Testis (tissue), 3 donors: ENCODE results near the gene STK17A. TPM values are rescaled to one million over a fixed set of nuclear protein-coding genes. Genes with fewer than 3 reads are reported as not detected.
"Not testable (repeated sequence)": the region's sequence is repeated elsewhere in the genome, so short reads cannot be mapped to it uniquely, and the experiment has no call there.

Experiments
- DNase-seq: peaks from one replicate; pipeline ENCODE4 v3.0.0-alpha.2; 2019
- H3K27ac ChIP-seq, 2 donors: fragments of 200-600 bp; sonication (generic); one replicate each; pipeline ENCODE4 v1.5.1; 2019
- H3K27me3 ChIP-seq: fragments of 200-600 bp; sonication (generic); one replicate; pipeline ENCODE4 v1.5.1; 2019
- H3K36me3 ChIP-seq: fragments of 200-600 bp; sonication (generic); one replicate; pipeline ENCODE4 v1.5.1; 2017; ENCODE audit warnings: low read depth; ENCODE audit errors: missing control alignments
- H3K4me1 ChIP-seq: fragments of 200-600 bp; sonication (generic); one replicate; pipeline ENCODE4 v1.5.1; 2019
- H3K4me3 ChIP-seq, 2 donors: fragments of 200-600 bp; sonication (generic); one replicate each; pipeline ENCODE4 v1.5.1; 2017 to 2019
- H3K9me3 ChIP-seq: fragments of 200-600 bp; sonication (generic); one replicate; pipeline ENCODE4 v1.5.1; 2017
- POLR2A ChIP-seq: fragments of 450-650 bp; IDR thresholded peaks from one replicate; pipeline ENCODE4 v1.6.1; 2017; ENCODE audit warnings: antibody characterized with exemption, mild to moderate bottlenecking, moderate library complexity
- WGBS, 2 donors: methylation state at CpG; one replicate each; pipeline ENCODE4 v1.1.5; 2018; 5-methylcytosine and 5-hydroxymethylcytosine counted together
- intact Hi-C: fragments of 100-400 bp; cut with DNase I; formaldehyde crosslinking; loops from one replicate; pipeline ENCODE4 v1.15.1; 2023; ENCODE audit warnings: low total_unique reads
- polyA plus RNA-seq: library from polyadenylated mRNA; stranded (reverse); fragments of 350-450 nt; fragmentation: Illumina TruSeq; extraction: RNeasy Lipid Tissue Mini Kit (QIAGEN cat#74804); gene quantifications from one replicate; pipeline ENCODE4 v1.2.3, GENCODE V29; 2014; ENCODE audit warnings: low read depth, low replicate concordance; ENCODE audit not compliant: insufficient read depth
- total RNA-seq, 2 donors: library from RNA; depleted of rRNA; stranded (reverse); fragments of >200 nt; gene quantifications; one replicate each; pipeline ENCODE4 v1.2.3, GENCODE V29; 2016
- TF ChIP-seq, protein P1 (sequence below), 3 experiments: fragments of 450-650 bp in 2 of 3; fragments of 200-600 bp in 1 of 3; sonication (generic) in 1 of 3; IDR thresholded peaks; one replicate each; pipeline ENCODE4 v1.5.1; 2016 to 2019; ENCODE audit warnings: antibody characterized with exemption in 3 of 3, mild to moderate bottlenecking in 2 of 3, moderate library complexity in 1 of 3

The STK17A gene
- total and polyA plus RNA-seq, 3 donors from 2014 or later, result 14.8 to 43.2 (median 18.8) TPM

DNA sequence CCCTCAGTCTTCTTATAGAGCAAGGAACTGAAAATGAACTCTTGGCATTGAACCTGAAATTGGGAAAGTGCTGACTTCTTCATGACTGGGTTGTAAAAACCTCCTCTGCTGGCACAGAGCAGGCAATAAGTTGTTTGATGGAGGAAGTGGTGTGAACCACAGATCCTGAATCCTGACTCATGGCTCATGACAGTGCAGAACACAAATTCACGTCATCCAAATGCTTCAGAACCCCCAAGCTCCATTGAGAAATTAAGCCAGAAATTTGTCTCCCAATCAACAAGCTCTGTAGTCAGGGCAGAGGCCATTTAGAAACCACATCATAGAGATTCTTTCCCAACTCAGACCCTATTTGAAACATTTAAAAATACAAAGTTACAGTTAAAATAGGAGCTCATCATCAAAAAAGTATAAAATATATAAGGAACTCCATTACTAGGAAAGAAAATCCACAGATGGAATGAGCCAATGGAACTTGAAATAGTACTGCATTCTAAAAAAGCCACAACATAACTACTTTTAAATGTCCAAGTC, 10.3 kb upstream of the STK17A start:
- Histone ChIP-seq H3K4me1 (no peaks in the 10 kb centered on the region), H3K27ac (no peak overlapping the region), H3K27me3 (no peaks in the 10 kb centered on the region), H3K36me3 (no peaks in the 10 kb centered on the region), H3K4me3 (no peak overlapping the region), H3K9me3 (no peaks in the 10 kb centered on the region)
- 53 to 71% methylated on average over 1 of the region's 1 CpG for WGBS, 2 donors
- TF ChIP-seq, protein P1, sequence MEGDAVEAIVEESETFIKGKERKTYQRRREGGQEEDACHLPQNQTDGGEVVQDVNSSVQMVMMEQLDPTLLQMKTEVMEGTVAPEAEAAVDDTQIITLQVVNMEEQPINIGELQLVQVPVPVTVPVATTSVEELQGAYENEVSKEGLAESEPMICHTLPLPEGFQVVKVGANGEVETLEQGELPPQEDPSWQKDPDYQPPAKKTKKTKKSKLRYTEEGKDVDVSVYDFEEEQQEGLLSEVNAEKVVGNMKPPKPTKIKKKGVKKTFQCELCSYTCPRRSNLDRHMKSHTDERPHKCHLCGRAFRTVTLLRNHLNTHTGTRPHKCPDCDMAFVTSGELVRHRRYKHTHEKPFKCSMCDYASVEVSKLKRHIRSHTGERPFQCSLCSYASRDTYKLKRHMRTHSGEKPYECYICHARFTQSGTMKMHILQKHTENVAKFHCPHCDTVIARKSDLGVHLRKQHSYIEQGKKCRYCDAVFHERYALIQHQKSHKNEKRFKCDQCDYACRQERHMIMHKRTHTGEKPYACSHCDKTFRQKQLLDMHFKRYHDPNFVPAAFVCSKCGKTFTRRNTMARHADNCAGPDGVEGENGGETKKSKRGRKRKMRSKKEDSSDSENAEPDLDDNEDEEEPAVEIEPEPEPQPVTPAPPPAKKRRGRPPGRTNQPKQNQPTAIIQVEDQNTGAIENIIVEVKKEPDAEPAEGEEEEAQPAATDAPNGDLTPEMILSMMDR (IDR thresholded peaks at IDR 0.05), result no peak
- no peak for TF ChIP-seq POLR2A
- peak; percentile 19 for DNase-seq
- intact Hi-C loops, result no loop called here

DNA sequence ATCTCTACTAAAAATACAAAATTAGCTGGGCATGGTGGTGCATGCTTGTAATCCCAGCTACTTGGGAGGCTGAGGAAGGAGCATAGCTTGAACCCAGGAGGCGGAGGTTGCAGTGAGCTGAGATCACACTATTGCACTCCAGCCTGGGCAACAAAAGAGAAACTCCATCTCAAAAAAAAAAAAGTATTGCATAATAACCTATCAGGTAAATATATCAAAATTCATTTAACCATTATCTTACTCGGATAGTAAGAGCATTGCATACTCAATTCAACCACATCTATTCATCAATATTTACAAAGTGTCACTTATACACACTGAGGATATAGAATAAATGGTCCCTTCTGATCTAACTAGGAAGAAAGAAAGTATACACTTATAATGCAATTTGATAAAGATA, 9.1 kb upstream of the STK17A start:
- H3K4me3 ChIP-seq, H3K36me3 ChIP-seq, intact Hi-C loops, H3K4me1 ChIP-seq, DNase-seq, H3K27ac ChIP-seq, H3K9me3 ChIP-seq, H3K27me3 ChIP-seq: not testable (repeated sequence)
- 95% methylated on average over 2 of the region's 2 CpGs for WGBS, 2 donors

DNA sequence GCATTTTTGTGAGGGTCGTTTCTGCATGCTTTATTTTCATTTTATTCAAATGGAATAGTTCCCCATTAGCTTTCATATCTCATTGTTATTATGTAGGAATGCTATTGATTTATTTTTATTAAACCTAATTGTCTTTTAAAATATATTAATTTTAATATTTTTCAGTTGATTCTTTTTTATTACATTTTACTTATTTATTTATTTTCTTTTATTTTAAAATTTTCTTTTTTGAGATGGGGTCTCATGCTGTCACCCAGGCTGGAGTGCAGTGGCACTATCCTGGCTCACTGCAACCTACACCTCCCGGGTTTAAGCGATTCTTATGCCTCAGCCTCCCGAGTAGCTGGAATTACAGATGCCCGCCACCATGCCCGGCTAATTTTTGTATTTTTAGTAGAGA, 7.4 kb upstream of the STK17A start:
- no peaks in the 10 kb centered on the region for H3K27me3 ChIP-seq
- TF ChIP-seq POLR2A, result no peak
- TF ChIP-seq, protein P1 (IDR thresholded peaks at IDR 0.05), result no peak
- H3K36me3 ChIP-seq, result no peaks in the 10 kb centered on the region
- no peak overlapping the region for H3K27ac ChIP-seq
- no peak for DNase-seq
- 93 to 95% methylated on average over 6 of the region's 6 CpGs for WGBS, 2 donors
- no peaks in the 10 kb centered on the region for H3K9me3 ChIP-seq
- H3K4me3 ChIP-seq, result no peak overlapping the region
- no peaks in the 10 kb centered on the region for H3K4me1 ChIP-seq
- intact Hi-C loops, result no loop called here

DNA sequence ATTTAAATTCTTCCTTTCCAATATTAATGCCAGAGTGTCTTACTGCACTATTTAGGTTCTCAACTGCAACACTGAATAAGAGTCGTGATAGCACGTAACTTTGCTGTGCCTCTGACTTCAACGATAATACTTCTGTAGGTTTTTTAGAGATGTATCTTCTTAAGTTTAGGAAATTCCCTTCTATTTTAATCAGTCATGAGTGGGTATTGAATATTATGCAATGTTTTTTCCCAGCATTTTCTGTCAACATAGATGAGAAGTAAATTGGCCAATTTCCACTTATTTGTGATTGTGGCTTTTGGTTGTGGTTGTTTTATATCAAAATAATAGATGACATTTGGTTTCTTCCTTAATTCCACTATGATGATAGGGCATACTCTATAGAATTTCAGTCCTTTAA, 6.7 kb upstream of the STK17A start:
- H3K27ac ChIP-seq, result no peak overlapping the region
- DNase-seq, result no peak
- H3K27me3 ChIP-seq, result no peaks in the 10 kb centered on the region
- no peaks in the 10 kb centered on the region for H3K36me3 ChIP-seq
- TF ChIP-seq, protein P1 (IDR thresholded peaks at IDR 0.05), result no peak
- no peak for TF ChIP-seq POLR2A
- H3K9me3 ChIP-seq, result no peaks in the 10 kb centered on the region
- WGBS, 2 donors, result 91% methylated on average over 3 of the region's 3 CpGs
- intact Hi-C loops, result no loop called here
- no peak overlapping the region for H3K4me3 ChIP-seq
- H3K4me1 ChIP-seq, result no peaks in the 10 kb centered on the region

DNA sequence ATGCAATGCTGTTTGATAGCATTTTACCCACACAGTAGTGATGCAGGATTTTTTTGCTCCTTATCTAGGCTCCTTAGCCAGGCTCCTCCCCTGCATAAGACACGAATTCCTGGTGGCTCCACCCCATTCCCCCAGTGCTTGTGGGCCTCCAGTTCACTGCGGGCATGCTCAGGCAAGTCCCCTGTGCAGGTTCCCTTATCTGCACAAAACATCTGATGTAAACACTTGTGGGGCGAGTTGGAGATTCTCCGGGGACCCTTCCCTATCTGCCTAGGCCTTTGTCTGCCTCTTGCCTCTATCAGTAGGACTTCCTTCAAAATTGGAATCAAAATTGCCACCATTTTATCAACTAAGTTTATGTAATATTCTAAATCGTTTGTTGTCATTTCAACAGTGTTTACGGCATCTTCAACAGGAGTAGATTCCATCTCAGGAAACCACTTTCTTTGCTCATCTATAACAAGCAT, 5.4 kb upstream of the STK17A start:
- no peak overlapping the region for H3K27ac ChIP-seq
- no peak for DNase-seq
- H3K4me3 ChIP-seq, result no peak overlapping the region
- no peaks in the 10 kb centered on the region for H3K9me3 ChIP-seq
- TF ChIP-seq, protein P1 (IDR thresholded peaks at IDR 0.05), result no peak
- TF ChIP-seq POLR2A, result no peak
- no peaks in the 10 kb centered on the region for H3K27me3 ChIP-seq
- intact Hi-C loops, result no loop called here
- H3K36me3 ChIP-seq, result no peaks in the 10 kb centered on the region
- 63 to 73% methylated on average over 6 of the region's 6 CpGs for WGBS, 2 donors
- no peaks in the 10 kb centered on the region for H3K4me1 ChIP-seq
